Cardiac muscle cell (in vitro differentiated cells and primary cell): ENCODE measurements around the gene NPIPB9. TPM values are rescaled to one million over a fixed set of nuclear protein-coding genes. Genes with fewer than 3 reads are reported as not detected.
"Not testable (repeated sequence)": the region's sequence is repeated elsewhere in the genome, so short reads cannot be mapped to it uniquely, and the experiment has no call there.

Experiments used
- DNase-seq, 2 donors: peaks; one replicate each; pipeline versions ENCODE4 v3.0.0 to v3.0.0-alpha.2; 2010 to 2017; ENCODE audit warnings: low read depth in 1 of 2, low spot score in 1 of 2
- H3K27ac ChIP-seq: fragments of 200-600 bp; sonication (generic); 2 replicates; pipeline ENCODE4 v1.5.1; 2016
- H3K27me3 ChIP-seq: fragments of 200-600 bp; sonication (generic); 2 replicates; pipeline ENCODE4 v1.6.0; 2016; ENCODE audit warnings: control low read depth
- H3K36me3 ChIP-seq: fragments of 200-600 bp; sonication (generic); 2 replicates; pipeline ENCODE4 v1.5.1; 2016; ENCODE audit warnings: control low read depth
- H3K4me1 ChIP-seq: fragments of 200-600 bp; sonication (generic); 2 replicates; pipeline ENCODE4 v1.8.1; 2017; ENCODE audit warnings: low read depth, mild to moderate bottlenecking, mixed run types
- H3K4me3 ChIP-seq: fragments of 200-600 bp; sonication (generic); 2 replicates; pipeline ENCODE4 v1.5.1; 2016; ENCODE audit warnings: mild to moderate bottlenecking
- H3K9me3 ChIP-seq: fragments of 200-600 bp; sonication (generic); 2 replicates; pipeline ENCODE4 v1.5.1; 2017; ENCODE audit warnings: low read depth, mild to moderate bottlenecking, control low read depth
- CTCF ChIP-seq: IDR thresholded peaks from 2 replicates; pipeline ENCODE4 v1.5.1; 2012; ENCODE audit warnings: low read depth, mild to moderate bottlenecking, low read length
- polyA plus RNA-seq: library from polyadenylated mRNA; unstranded; fragments of >200 nt; fragmentation: Nextera tagmentation; extraction: Ambion mirVana; gene quantifications from 2 replicates; pipeline ENCODE4 v1.2.1, GENCODE V29; 2016
- total RNA-seq: library from RNA; depleted of rRNA; stranded (reverse); fragments of >200 nt; gene quantifications from 2 replicates; pipeline ENCODE4 v1.2.3, GENCODE V29; 2016

NPIPB9 gene
- total and polyA plus RNA-seq, 2 experiments from 2014 or later = 1.5 to 1.8 TPM

- DNase-seq, H3K27ac ChIP-seq: not testable (repeated sequence)
Observed at GRCh38 chr16:28782357-28782756, 30.8 kb downstream of the NPIPB9 start.

GRCh38 chr16:28802235-28803019, 50.8 kb downstream of the NPIPB9 start:
- DNase-seq = peak in 1 of 2 donors; percentile 79
- not testable (repeated sequence) for H3K36me3 ChIP-seq, H3K4me1 ChIP-seq, H3K27ac ChIP-seq, H3K27me3 ChIP-seq, H3K9me3 ChIP-seq, H3K4me3 ChIP-seq
- peak; percentile 28 for TF ChIP-seq CTCF

More at GRCh38 chr16:28782357-28782756, 30.8 kb downstream of the NPIPB9 start:
- H3K4me1 ChIP-seq, H3K4me3 ChIP-seq, H3K27me3 ChIP-seq, H3K9me3 ChIP-seq, H3K36me3 ChIP-seq: not testable (repeated sequence)

- not testable (repeated sequence) for H3K4me1 ChIP-seq, H3K9me3 ChIP-seq, H3K27me3 ChIP-seq, H3K4me3 ChIP-seq, H3K36me3 ChIP-seq, H3K27ac ChIP-seq, DNase-seq
Observed at GRCh38 chr16:28807445-28808120, 56.0 kb downstream of the NPIPB9 start.

GRCh38 chr16:28820016-28820415, 68.4 kb downstream of the NPIPB9 start:
- Histone ChIP-seq H3K27ac (no peak overlapping the region), H3K9me3 (no peaks in the 10 kb centered on the region), H3K27me3 (no peaks in the 10 kb centered on the region), H3K36me3 (no peaks in the 10 kb centered on the region), H3K4me3 (no peak overlapping the region), H3K4me1 (peaks cover 10% of the 10 kb centered on the region)
- DNase-seq = no peak
- TF ChIP-seq CTCF = no peak

GRCh38 chr16:28820546-28820945, 69.0 kb downstream of the NPIPB9 start:
- H3K4me3 ChIP-seq, H3K9me3 ChIP-seq, H3K36me3 ChIP-seq, H3K27me3 ChIP-seq, H3K27ac ChIP-seq, DNase-seq, H3K4me1 ChIP-seq: not testable (repeated sequence)

- Histone ChIP-seq H3K9me3 (no peaks in the 10 kb centered on the region), H3K27me3 (no peaks in the 10 kb centered on the region), H3K36me3 (peaks cover 14% of the 10 kb centered on the region), H3K27ac (peak overlapping the region; percentile 99), H3K4me3 (peak overlapping the region; percentile 97), H3K4me1 (peaks cover 10% of the 10 kb centered on the region)
- no peak for DNase-seq
- TF ChIP-seq CTCF = no peak
Observed at GRCh38 chr16:28821874-28822519, 70.4 kb downstream of the NPIPB9 start.

Other genes with a start within 250 kb of the NPIPB9 start
- not detected in 2 replicates for gene IL27, start 245.0 kb upstream of the NPIPB9 start, total RNA-seq
- gene IL27, start 245.0 kb upstream of the NPIPB9 start, polyA plus RNA-seq = not detected in 2 replicates
- gene NUPR1, start 212.8 kb upstream of the NPIPB9 start, total RNA-seq = not detected in 2 replicates
- gene NUPR1, start 212.8 kb upstream of the NPIPB9 start, polyA plus RNA-seq = not detected in 2 replicates
- gene SGF29, start 197.9 kb upstream of the NPIPB9 start, total RNA-seq = 23.8 and 28.8 TPM in 2 replicates
- 21.7 and 27.9 TPM in 2 replicates for gene SGF29, start 197.9 kb upstream of the NPIPB9 start, polyA plus RNA-seq
- gene SULT1A2, start 154.7 kb upstream of the NPIPB9 start, total RNA-seq = 0.67 and 1.6 TPM in 2 replicates
- 0.83 and 5.4 TPM in 2 replicates for gene SULT1A2, start 154.7 kb upstream of the NPIPB9 start, polyA plus RNA-seq
- gene SULT1A1, start 141.7 kb upstream of the NPIPB9 start, total RNA-seq = 23.6 and 30.4 TPM in 2 replicates
- 24.1 and 42.8 TPM in 2 replicates for gene SULT1A1, start 141.7 kb upstream of the NPIPB9 start, polyA plus RNA-seq
- gene NPIPB8, start 113.7 kb upstream of the NPIPB9 start, total RNA-seq = not detected in 2 replicates
- gene NPIPB8, start 113.7 kb upstream of the NPIPB9 start, polyA plus RNA-seq = 1.4 and 2.4 TPM in 2 replicates
- gene EIF3C, start 40.3 kb upstream of the NPIPB9 start, total RNA-seq = 287 and 310 TPM in 2 replicates
- gene EIF3C, start 40.3 kb upstream of the NPIPB9 start, polyA plus RNA-seq = 381 and 388 TPM in 2 replicates
- 70.9 and 81.2 TPM in 2 replicates for gene ATXN2L, start 71.2 kb downstream of the NPIPB9 start, total RNA-seq
- gene ATXN2L, start 71.2 kb downstream of the NPIPB9 start, polyA plus RNA-seq = 116 and 129 TPM in 2 replicates
- gene TUFM, start 94.6 kb downstream of the NPIPB9 start, total RNA-seq = 220 and 225 TPM in 2 replicates
- gene TUFM, start 94.6 kb downstream of the NPIPB9 start, polyA plus RNA-seq = 305 and 359 TPM in 2 replicates
- gene SH2B1, start 112.1 kb downstream of the NPIPB9 start, total RNA-seq = 79.5 and 92.0 TPM in 2 replicates
- gene SH2B1, start 112.1 kb downstream of the NPIPB9 start, polyA plus RNA-seq = 37.7 and 41.1 TPM in 2 replicates
- 2.6 and 2.7 TPM in 2 replicates for gene ATP2A1, start 126.7 kb downstream of the NPIPB9 start, total RNA-seq
- gene ATP2A1, start 126.7 kb downstream of the NPIPB9 start, polyA plus RNA-seq = 2.6 and 5.0 TPM in 2 replicates
- 74.0 and 87.3 TPM in 2 replicates for gene RABEP2, start 173.5 kb downstream of the NPIPB9 start, total RNA-seq
- 30.8 and 34.4 TPM in 2 replicates for gene RABEP2, start 173.5 kb downstream of the NPIPB9 start, polyA plus RNA-seq
- 0.07 and 1.1 TPM in 2 replicates for gene CD19, start 180.2 kb downstream of the NPIPB9 start, total RNA-seq
- 1.3 TPM in 1 of 2 replicates, not detected in the other for gene CD19, start 180.2 kb downstream of the NPIPB9 start, polyA plus RNA-seq
- gene NFATC2IP, start 199.2 kb downstream of the NPIPB9 start, total RNA-seq = 32.9 and 71.6 TPM in 2 replicates
- gene NFATC2IP, start 199.2 kb downstream of the NPIPB9 start, polyA plus RNA-seq = 46.5 and 49.8 TPM in 2 replicates
- gene SPNS1, start 223.0 kb downstream of the NPIPB9 start, total RNA-seq = 54.4 and 69.8 TPM in 2 replicates
- gene SPNS1, start 223.0 kb downstream of the NPIPB9 start, polyA plus RNA-seq = 80.2 and 98.9 TPM in 2 replicates
- 1.2 and 1.5 TPM in 2 replicates for gene LAT, start 233.3 kb downstream of the NPIPB9 start, total RNA-seq
- 0.56 and 0.83 TPM in 2 replicates for gene LAT, start 233.3 kb downstream of the NPIPB9 start, polyA plus RNA-seq